Stimulated activated CD8-positive, alpha-beta memory T cell treated with anti-CD3 and anti-CD28 coated beads, Interleukin-7, amount 100 ng/mL, for 24 hours (primary cell): Measurements from ENCODE around the gene MESP2.

Experiments
- DNase-seq: peaks from one replicate; pipeline ENCODE4 v3.0.0-alpha.2; 2020; ENCODE audit warnings: low read depth

The MESP2 gene

GRCh38 chr15:89776274-89777072, at the start of gene MESP2:
MESP2 (plus strand) TSS chr15:89776332; CDS start chr15:89776358, 26 bp downstream.
- peak; percentile 14 for DNase-seq

- no peak for DNase-seq
These were observed 47.9 kb upstream of the MESP2 start for GRCh38 chr15:89728254-89728653.

- DNase-seq = no peak
These were observed 44.9 kb upstream of the MESP2 start for GRCh38 chr15:89731275-89731674.

- no peak for DNase-seq
These were observed 43.5 kb upstream of the MESP2 start for GRCh38 chr15:89732451-89733172.

- no peak for DNase-seq
These were observed 40.4 kb upstream of the MESP2 start for GRCh38 chr15:89735773-89736172.

- DNase-seq = no peak
These were observed 36.0 kb upstream of the MESP2 start for GRCh38 chr15:89740137-89740536.

GRCh38 chr15:89743011-89743410, 33.1 kb upstream of the MESP2 start:
- no peak for DNase-seq

- no peak for DNase-seq
These were observed 32.5 kb upstream of the MESP2 start for GRCh38 chr15:89743594-89743993.

GRCh38 chr15:89745131-89745530, 31.0 kb upstream of the MESP2 start:
- no peak for DNase-seq

- no peak for DNase-seq
These were observed 30.4 kb upstream of the MESP2 start for GRCh38 chr15:89745768-89746167.

GRCh38 chr15:89746386-89746780, 29.7 kb upstream of the MESP2 start:
- DNase-seq = no peak

GRCh38 chr15:89747708-89748682, 28.1 kb upstream of the MESP2 start:
- no peak for DNase-seq

- DNase-seq = no peak
These were observed 27.1 kb upstream of the MESP2 start for GRCh38 chr15:89749054-89749453.

- DNase-seq = no peak
These were observed 26.6 kb upstream of the MESP2 start for GRCh38 chr15:89749526-89749925.

- DNase-seq = no peak
These were observed 26.1 kb upstream of the MESP2 start for GRCh38 chr15:89749951-89750559.

- peak; percentile 59 for DNase-seq
These were observed 25.3 kb upstream of the MESP2 start, which contains the start of gene MESP1 for GRCh38 chr15:89750560-89751542. MESP1 (minus strand) TSS chr15:89751249; CDS start chr15:89751231, 18 bp downstream.

- no peak for DNase-seq
These were observed 24.4 kb upstream of the MESP2 start for GRCh38 chr15:89751748-89752147.

GRCh38 chr15:89753855-89754254, 22.3 kb upstream of the MESP2 start:
- no peak for DNase-seq

GRCh38 chr15:89754361-89755154, 21.6 kb upstream of the MESP2 start:
- no peak for DNase-seq

GRCh38 chr15:89755701-89756100, 20.4 kb upstream of the MESP2 start:
- DNase-seq = no peak
